Stimulated activated naive CD4-positive, alpha-beta T cell (primary cell): ENCODE measurements around the gene COL4A5.

Experiments
- DNase-seq, 6 experiments: peaks; one replicate each; lab custom pipeline; 2025; lab: John Stamatoyannopoulos, UW

COL4A5 gene

GRCh38 chrX:108641589-108642272 is 202.1 kb downstream of the COL4A5 start:
- DNase-seq = no peak

DNA sequence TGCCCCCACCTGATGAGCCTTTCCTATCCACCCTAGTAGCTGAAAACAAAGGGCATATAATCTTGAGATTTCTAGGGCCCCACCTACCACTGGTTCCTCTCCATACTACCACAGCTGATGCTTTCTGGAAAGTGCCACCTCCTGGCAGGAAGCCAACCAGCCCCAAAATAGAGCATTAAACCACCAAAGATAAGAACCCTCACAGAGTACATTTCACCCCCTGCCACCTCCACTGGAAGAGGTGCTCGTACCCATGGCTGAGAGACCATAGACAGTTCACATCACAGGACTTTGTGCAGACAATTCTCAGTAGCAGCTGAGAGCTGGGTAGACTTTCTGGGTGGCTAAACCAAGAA is 202.6 kb downstream of the COL4A5 start:
- DNase-seq = no peak

- no peak for DNase-seq
Measured at GRCh38 chrX:108664701-108665100, 225.1 kb downstream of the COL4A5 start.

GRCh38 chrX:108666101-108666500 is 226.5 kb downstream of the COL4A5 start:
- DNase-seq = no peak

DNA sequence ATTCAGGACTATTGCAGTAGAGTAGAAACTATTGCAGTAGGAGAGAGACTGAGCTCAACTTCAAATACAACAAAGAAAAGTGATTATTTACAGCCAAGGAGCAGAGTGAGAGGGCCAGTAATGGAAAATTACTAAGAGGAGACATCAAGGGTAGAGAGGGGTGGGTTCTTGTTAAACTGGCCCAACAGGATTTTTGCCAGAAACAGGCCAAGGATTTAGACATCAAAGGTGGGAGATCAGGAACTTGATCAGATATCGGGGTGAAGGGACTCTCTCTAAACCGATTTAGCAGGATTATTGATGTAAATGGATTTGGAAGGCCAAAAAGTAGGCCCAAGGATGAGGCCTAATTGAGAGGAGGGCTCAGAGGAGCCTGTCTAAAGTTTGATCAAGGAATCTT is 231.9 kb downstream of the COL4A5 start:
- no peak for DNase-seq

GRCh38 chrX:108696690-108697089 is 257.1 kb downstream of the COL4A5 start:
- no peak for DNase-seq

DNA sequence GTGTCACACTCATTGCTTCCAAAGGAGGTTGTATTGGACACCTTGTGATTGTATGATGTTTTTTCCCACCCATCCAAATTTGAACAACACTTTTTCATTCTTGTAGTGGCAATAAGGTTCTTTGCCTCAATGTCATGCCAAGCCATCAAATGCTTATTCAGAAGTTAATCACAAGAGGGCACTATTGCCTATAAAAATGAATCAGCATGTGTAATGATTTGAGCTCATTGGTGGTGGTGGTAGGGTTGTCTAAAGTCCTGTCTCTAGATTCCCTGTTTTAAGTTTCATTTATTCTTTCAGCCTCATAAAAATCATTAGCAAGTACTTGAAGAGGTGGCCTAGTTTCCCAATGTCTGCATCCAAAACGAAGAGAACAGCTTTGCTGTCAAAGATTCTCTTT is 259.7 kb downstream of the COL4A5 start:
- DNase-seq = no peak

- DNase-seq = no peak
Measured at GRCh38 chrX:108701633-108702032, 262.0 kb downstream of the COL4A5 start.

- DNase-seq = no peak
Measured at GRCh38 chrX:108702530-108702929, 262.9 kb downstream of the COL4A5 start.

GRCh38 chrX:108704839-108705238 is 265.2 kb downstream of the COL4A5 start:
- no peak for DNase-seq

DNA sequence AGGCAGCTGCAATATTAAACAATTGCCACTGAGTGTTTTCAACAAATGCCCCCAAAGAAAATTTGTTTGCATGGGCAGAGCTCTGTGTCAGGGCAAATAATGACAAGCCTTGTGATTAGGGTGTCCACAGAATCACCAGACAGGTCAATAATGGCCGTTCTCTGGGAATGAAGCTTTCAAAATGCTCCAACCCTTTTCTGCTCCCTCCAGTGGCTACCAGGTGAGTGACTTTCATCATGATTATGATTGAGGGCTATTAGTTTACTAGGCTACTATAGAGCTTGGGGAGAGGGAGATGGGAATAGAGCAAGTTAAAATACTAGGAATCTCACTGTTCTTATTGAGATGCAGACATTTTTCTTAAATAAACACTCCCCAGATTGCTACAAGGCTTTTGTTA is 273.2 kb downstream of the COL4A5 start:
- no peak for DNase-seq

GRCh38 chrX:108722561-108722960 is 282.9 kb downstream of the COL4A5 start:
- no peak for DNase-seq

- DNase-seq = no peak
Measured at GRCh38 chrX:108726748-108727147, 287.1 kb downstream of the COL4A5 start.

DNA sequence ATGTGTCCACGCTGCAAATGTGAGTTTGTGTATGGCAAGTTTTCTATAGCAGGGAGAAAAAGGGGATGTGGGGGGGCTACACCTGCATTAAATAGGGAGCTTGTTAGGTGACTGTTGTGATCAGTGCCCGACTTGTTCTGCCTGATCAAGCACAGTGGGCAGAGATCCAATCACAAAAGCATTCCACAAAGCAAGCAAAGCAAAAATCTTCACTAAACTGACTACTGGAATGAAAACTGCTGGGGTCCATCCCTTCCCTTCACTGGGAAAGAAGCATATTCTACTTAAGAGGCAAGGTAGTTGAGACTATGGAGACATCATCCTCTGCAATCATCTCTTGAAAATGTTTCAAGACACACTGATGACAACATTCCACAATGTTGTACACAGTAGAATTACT is 291.5 kb downstream of the COL4A5 start:
- DNase-seq = no peak

GRCh38 chrX:108732630-108733321 is 293.1 kb downstream of the COL4A5 start:
- DNase-seq = no peak

- DNase-seq = no peak
Measured at GRCh38 chrX:108734426-108734825, 294.8 kb downstream of the COL4A5 start.

- no peak for DNase-seq
Measured at GRCh38 chrX:108735091-108735678, 295.5 kb downstream of the COL4A5 start.

DNA sequence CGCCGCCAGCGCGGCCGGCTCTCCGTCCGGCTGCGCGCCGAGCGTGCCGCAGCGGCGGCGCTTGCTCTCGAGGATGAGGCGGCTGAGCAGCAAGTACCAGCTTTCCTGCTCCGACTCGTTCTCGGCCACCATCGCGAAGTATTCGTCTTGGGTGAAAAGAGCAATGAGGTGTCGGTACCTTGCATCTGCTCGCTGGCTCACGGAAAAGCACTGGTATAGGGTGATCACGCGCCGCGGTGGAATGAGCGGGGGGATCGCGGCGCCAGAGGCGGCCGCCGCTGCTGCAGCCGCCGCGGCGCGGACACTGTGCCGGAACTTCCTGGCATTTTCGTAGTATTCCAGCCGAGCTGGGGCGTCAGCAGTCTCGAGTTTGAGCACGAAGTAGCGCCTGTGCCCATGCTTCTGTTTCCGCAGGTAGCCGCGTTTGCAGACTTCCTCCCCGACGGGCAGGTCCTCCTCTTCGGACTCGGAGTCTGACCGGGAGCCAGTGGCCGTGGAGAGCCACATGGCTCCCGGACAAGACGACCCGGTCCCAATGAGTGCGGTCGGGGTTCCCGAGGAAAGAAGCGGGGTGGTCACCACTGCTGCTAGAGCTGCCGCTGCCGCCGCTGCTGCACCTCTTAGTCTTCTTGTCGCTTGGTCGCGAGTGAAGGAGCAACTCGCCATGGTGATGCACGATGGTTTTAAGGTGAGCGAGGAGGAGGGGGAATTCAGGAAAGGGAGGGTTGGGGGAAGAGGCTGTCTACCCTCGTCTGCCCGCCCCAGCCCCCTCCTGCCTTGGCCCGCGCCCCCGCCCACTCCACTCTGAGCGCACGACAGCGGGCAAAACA is 296.3 kb downstream of the COL4A5 start:
- no peak for DNase-seq

- no peak for DNase-seq
Measured at GRCh38 chrX:108736509-108737479, 297.2 kb downstream of the COL4A5 start, which contains the start of gene IRS4. IRS4 (minus strand) TSS chrX:108736563.

DNA sequence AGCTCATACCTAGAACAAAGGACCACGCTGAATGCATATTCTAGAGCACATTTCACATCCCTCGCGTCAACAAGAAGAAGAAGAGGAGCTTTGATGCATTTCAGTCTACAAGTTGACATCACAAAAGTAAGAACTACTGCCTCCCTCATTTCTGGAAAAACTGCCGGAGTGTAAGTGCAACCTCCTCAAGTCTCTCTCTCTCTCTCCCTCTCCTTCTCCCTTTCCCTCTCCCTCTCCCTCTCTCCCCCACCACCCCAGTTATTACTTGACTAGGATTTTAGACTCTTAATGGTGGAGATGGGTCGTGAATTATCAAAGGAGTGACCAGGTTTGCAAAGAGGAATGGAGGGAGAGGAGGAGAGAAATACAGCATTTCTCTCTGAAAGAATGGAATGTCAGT is 298.1 kb downstream of the COL4A5 start:
- DNase-seq = no peak

DNA sequence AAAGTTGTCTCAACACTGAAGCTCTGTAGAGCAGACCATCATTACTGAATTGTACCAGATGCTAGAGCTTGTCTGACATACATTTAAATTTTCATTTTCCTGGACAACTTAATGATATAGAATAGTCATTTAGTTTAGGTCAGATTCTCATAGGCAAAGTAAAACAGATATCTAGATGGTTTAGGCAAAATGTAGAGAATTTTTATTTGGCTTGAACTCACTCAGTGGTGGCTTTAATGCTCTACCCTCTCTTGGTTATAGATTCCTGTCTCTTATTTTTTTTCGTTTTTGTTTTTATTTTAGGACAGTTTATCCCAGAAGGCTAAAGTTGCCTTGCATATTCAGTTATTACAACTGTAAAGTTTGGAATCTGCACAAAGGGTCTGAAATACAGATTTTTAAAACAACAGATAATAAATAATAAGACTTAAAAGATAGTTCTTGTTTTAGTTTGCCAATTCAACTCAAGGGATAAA is 300.7 kb downstream of the COL4A5 start:
- DNase-seq = no peak
